ENCODE data around the gene ROS1. TPM values are rescaled to one million over a fixed set of nuclear protein-coding genes. Genes with fewer than 3 reads are reported as not detected.

The ROS1 gene
- total and polyA plus RNA-seq, 10 of the 15 experiments (the other 5 are each of a cell fraction or from before 2014, with no cell fraction given) = under 0.01 to 0.07 (median 0.03) TPM; not detected in 5

DNA sequence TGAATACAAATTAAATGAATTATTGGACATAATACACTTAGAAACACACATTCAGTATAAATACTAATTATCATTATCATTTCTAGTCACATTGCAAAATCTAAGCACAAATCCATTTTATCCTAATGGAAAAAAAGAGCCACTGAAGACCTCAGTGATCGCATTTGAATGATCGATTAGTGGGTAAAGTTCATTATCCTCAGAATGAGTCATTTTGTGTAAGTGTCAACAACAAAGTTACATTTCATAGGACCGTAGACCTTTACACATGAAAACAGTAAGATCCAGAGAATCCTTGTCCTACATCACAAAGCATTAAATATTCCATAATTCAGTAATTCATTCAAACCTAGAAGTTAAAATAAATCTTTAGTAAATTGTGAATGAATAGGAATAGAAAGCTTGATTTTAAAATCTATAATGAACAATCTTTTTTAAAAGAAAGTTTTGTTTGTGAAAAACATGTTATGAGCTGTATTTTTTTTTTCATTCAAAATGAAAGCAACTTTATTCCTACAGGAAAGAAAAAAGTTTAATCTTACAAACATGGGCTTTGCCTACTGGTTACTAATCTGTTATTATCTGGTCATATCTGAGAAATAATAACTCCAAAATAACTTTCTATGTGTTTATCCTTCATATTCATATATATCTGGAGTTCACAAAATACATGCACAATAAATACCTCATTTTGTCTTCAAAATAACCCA, 33.7 kb downstream of the ROS1 start:
- ATAC-seq = no peak
- POLR2A ChIA-PET = no interaction called here
- no peak overlapping the region for H3K9ac ChIP-seq (ENCODE audit: control insufficient read depth, insufficient read depth, low read length)
- no peak overlapping the region for H2AFZ ChIP-seq (ENCODE audit: control insufficient read depth, low read depth, low read length)
- DNase-seq (ENCODE audit: low read depth, low spot score) = no peak
- in situ Hi-C loops (cut with MboI) (no loop called here), intact Hi-C loops (cut with micrococcal nuclease; ENCODE audit: unreplicated experiment) (no loop called here)
- no peaks in the 10 kb centered on the region for H4K20me1 ChIP-seq (ENCODE audit: control insufficient read depth, insufficient read depth)
- 59% methylated on average over 3 of the region's 3 CpGs for WGBS (ENCODE audit: insufficient coverage, insufficient replicate concordance, low lambda C conversion rate, missing lambda C conversion rate)
- TF ChIP-seq MTA2 (IDR thresholded peaks at IDR 0.05; ENCODE audit: low read depth) (no peak), IKZF2 (IDR thresholded peaks at IDR 0.05) (no peak), MYB (IDR thresholded peaks at IDR 0.05; ENCODE audit: borderline replicate concordance, low read depth, low read length) (no peak), HDAC2 (IDR thresholded peaks at IDR 0.05) (no peak)
- TF ChIP-seq, protein P1, sequence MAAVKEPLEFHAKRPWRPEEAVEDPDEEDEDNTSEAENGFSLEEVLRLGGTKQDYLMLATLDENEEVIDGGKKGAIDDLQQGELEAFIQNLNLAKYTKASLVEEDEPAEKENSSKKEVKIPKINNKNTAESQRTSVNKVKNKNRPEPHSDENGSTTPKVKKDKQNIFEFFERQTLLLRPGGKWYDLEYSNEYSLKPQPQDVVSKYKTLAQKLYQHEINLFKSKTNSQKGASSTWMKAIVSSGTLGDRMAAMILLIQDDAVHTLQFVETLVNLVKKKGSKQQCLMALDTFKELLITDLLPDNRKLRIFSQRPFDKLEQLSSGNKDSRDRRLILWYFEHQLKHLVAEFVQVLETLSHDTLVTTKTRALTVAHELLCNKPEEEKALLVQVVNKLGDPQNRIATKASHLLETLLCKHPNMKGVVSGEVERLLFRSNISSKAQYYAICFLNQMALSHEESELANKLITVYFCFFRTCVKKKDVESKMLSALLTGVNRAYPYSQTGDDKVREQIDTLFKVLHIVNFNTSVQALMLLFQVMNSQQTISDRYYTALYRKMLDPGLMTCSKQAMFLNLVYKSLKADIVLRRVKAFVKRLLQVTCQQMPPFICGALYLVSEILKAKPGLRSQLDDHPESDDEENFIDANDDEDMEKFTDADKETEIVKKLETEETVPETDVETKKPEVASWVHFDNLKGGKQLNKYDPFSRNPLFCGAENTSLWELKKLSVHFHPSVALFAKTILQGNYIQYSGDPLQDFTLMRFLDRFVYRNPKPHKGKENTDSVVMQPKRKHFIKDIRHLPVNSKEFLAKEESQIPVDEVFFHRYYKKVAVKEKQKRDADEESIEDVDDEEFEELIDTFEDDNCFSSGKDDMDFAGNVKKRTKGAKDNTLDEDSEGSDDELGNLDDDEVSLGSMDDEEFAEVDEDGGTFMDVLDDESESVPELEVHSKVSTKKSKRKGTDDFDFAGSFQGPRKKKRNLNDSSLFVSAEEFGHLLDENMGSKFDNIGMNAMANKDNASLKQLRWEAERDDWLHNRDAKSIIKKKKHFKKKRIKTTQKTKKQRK (IDR thresholded peaks at IDR 0.05; ENCODE audit: low read depth, low read length) = no peak
- TF ChIP-seq, protein P2, sequence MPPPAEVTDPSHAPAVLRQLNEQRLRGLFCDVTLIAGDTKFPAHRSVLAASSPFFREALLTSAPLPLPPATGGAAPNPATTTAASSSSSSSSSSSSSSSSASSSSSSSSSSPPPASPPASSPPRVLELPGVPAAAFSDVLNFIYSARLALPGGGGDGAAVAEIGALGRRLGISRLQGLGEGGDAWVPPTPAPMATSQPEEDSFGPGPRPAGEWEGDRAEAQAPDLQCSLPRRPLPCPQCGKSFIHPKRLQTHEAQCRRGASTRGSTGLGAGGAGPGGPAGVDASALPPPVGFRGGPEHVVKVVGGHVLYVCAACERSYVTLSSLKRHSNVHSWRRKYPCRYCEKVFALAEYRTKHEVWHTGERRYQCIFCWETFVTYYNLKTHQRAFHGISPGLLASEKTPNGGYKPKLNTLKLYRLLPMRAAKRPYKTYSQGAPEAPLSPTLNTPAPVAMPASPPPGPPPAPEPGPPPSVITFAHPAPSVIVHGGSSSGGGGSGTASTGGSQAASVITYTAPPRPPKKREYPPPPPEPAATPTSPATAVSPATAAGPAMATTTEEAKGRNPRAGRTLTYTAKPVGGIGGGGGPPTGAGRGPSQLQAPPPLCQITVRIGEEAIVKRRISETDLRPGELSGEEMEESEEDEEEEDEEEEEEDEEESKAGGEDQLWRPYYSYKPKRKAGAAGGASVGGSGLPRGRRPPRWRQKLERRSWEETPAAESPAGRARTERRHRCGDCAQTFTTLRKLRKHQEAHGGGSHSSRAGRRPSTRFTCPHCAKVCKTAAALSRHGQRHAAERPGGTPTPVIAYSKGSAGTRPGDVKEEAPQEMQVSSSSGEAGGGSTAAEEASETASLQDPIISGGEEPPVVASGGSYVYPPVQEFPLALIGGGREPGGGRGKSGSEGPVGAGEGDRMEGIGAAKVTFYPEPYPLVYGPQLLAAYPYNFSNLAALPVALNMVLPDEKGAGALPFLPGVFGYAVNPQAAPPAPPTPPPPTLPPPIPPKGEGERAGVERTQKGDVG (CRISPR knock-in tag; IDR thresholded peaks at IDR 0.05) = no peak
- TF ChIP-seq, protein P3, sequence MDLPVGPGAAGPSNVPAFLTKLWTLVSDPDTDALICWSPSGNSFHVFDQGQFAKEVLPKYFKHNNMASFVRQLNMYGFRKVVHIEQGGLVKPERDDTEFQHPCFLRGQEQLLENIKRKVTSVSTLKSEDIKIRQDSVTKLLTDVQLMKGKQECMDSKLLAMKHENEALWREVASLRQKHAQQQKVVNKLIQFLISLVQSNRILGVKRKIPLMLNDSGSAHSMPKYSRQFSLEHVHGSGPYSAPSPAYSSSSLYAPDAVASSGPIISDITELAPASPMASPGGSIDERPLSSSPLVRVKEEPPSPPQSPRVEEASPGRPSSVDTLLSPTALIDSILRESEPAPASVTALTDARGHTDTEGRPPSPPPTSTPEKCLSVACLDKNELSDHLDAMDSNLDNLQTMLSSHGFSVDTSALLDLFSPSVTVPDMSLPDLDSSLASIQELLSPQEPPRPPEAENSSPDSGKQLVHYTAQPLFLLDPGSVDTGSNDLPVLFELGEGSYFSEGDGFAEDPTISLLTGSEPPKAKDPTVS (IDR thresholded peaks at IDR 0.05; ENCODE audit: low read depth, low read length) = no peak
- no peak overlapping the region for H3K4me3 ChIP-seq
- no peaks in the 10 kb centered on the region for H3K9me3 ChIP-seq (replicated peaks; ENCODE audit: control insufficient read depth, insufficient read depth, low read length)
- no peaks in the 10 kb centered on the region for H3K36me3 ChIP-seq (ENCODE audit: control insufficient read depth in 2 of 2, insufficient read depth in 2 of 2, low read length in 1 of 2)
- no peaks in the 10 kb centered on the region for H3K79me2 ChIP-seq (ENCODE audit: control insufficient read depth, insufficient read depth, low read length)
- no peak overlapping the region for H3K4me2 ChIP-seq (ENCODE audit: control insufficient read depth, insufficient read depth)
- H3K27me3 ChIP-seq (replicated peaks in 1 of 2; ENCODE audit: control insufficient read depth in 2 of 2, insufficient read depth in 2 of 2, low read length in 1 of 2) = no peaks in the 10 kb centered on the region
- CTCF ChIA-PET = interaction anchor here (0.8 kb wide), 1 partner anchor 13 kb away, joined by 3 read pairs; no protein-coding TSS in a partner anchor
- H3K4me1 ChIP-seq (ENCODE audit: control insufficient read depth, insufficient read depth, low read length) = no peaks in the 10 kb centered on the region
- no peak overlapping the region for H3K27ac ChIP-seq (ENCODE audit: control insufficient read depth, insufficient read depth)
- SMC1A ChIA-PET (ENCODE audit: uncharacterized antibody, unreplicated experiment) = no interaction called here
- RAD21 ChIA-PET (ENCODE audit: unreplicated experiment) = no interaction called here
- FAIRE-seq = no peak
- no TSS peak for BruUV-seq (replicated peaks)

Measured in GM12878 (cell line).